PC-9 (cell line): ENCODE measurements around the gene GPR42. TPM values are rescaled to one million over a fixed set of nuclear protein-coding genes. Genes with fewer than 3 reads are reported as not detected.

Experiments used
- BruUV-seq: library from RNA; stranded (reverse); fragments of 400-500 nt; replicated peaks from 2 replicates; lab custom pipeline; 2021; lab: Mats Ljungman, UMichigan
- CTCF ChIA-PET: fragments of 300-600 bp; sonication (Branson Sonifier 250); formaldehyde crosslinking; loops from one replicate; lab custom pipeline; 2022; ENCODE audit warnings: antibody characterized with exemption; lab: Charles Lee
- POLR2A ChIA-PET: fragments of 300-600 bp; sonication (Branson Sonifier 250); formaldehyde crosslinking; loops from one replicate; lab custom pipeline; 2022; ENCODE audit warnings: antibody characterized with exemption; ENCODE audit not compliant: unreplicated experiment; lab: Charles Lee
- DNase-seq, 2 experiments: peaks; one replicate each; pipeline versions ENCODE4 v3.0.0 to v3.0.0-alpha.2; 2015 to 2022; ENCODE audit warnings: mixed read lengths in 1 of 2
- H2AFZ ChIP-seq: fragments of 200-600 bp; sonication (generic); 2 replicates; pipeline ENCODE4 v1.8.1; 2017; ENCODE audit warnings: antibody characterized with exemption
- H3F3A ChIP-seq: fragments of 200-600 bp; sonication (generic); 2 replicates; pipeline ENCODE4 v1.8.1; 2017; ENCODE audit warnings: antibody characterized with exemption, mild to moderate bottlenecking, low read depth; ENCODE audit not compliant: insufficient read depth
- H3K27ac ChIP-seq: fragments of 200-600 bp; sonication (generic); 2 replicates; pipeline ENCODE4 v1.6.1; 2016; ENCODE audit warnings: mixed run types
- H3K27me3 ChIP-seq: fragments of 200-600 bp; sonication (generic); 2 replicates; pipeline ENCODE4 v1.6.1; 2016; ENCODE audit warnings: low read depth, mixed run types; ENCODE audit not compliant: insufficient read depth
- H3K36me3 ChIP-seq: fragments of 200-600 bp; sonication (generic); 2 replicates; pipeline ENCODE4 v1.6.1; 2016; ENCODE audit warnings: low read depth, mixed run types
- H3K4me1 ChIP-seq: fragments of 200-600 bp; sonication (generic); replicated peaks from 2 replicates; pipeline ENCODE4 v1.6.1; 2016; ENCODE audit warnings: mixed run types; ENCODE audit not compliant: insufficient read depth
- H3K4me2 ChIP-seq: fragments of 200-600 bp; sonication (generic); 2 replicates; pipeline ENCODE4 v1.6.1; 2017; ENCODE audit warnings: mixed run types
- H3K4me3 ChIP-seq: fragments of 200-600 bp; sonication (generic); 2 replicates; pipeline ENCODE4 v1.6.1; 2016; ENCODE audit warnings: mixed run types
- H3K79me2 ChIP-seq: fragments of 200-600 bp; sonication (generic); 2 replicates; pipeline ENCODE4 v1.6.1; 2017; ENCODE audit warnings: low read depth, mixed run types
- H3K9me2 ChIP-seq: fragments of 200-600 bp; sonication (generic); 2 replicates; pipeline ENCODE4 v1.8.1; 2017; ENCODE audit warnings: mild to moderate bottlenecking; ENCODE audit not compliant: insufficient read depth
- H3K9me3 ChIP-seq: fragments of 200-600 bp; sonication (generic); 2 replicates; pipeline ENCODE4 v1.8.1; 2016; ENCODE audit warnings: low read depth; ENCODE audit not compliant: insufficient read depth
- H4K20me1 ChIP-seq: fragments of 200-600 bp; sonication (generic); 2 replicates; pipeline ENCODE4 v1.8.1; 2017; ENCODE audit not compliant: insufficient read depth
- EZH2 ChIP-seq: fragments of 200-600 bp; sonication (generic); IDR thresholded peaks from 2 replicates; pipeline ENCODE4 v1.8.0; 2017; ENCODE audit warnings: antibody characterized with exemption, low read depth
- intact Hi-C: fragments of 100-400 bp; cut with micrococcal nuclease; formaldehyde crosslinking; loops from one replicate; pipeline ENCODE4 v1.10.0; 2022; ENCODE audit not compliant: unreplicated experiment
- total RNA-seq: library from RNA; stranded (reverse); gene quantifications from 2 replicates; pipeline ENCODE4 v1.2.3, GENCODE V29; 2021
- TF ChIP-seq, protein P1 (sequence below): fragments of 200-600 bp; sonication (generic); conservative IDR thresholded peaks from 2 replicates; pipeline ENCODE4 v1.6.1; 2017; ENCODE audit warnings: mixed run types, antibody characterized with exemption, mild to moderate bottlenecking, moderate library complexity

Gene GPR42
- total RNA-seq, 1 experiment from 2014 or later: not detected

DNA sequence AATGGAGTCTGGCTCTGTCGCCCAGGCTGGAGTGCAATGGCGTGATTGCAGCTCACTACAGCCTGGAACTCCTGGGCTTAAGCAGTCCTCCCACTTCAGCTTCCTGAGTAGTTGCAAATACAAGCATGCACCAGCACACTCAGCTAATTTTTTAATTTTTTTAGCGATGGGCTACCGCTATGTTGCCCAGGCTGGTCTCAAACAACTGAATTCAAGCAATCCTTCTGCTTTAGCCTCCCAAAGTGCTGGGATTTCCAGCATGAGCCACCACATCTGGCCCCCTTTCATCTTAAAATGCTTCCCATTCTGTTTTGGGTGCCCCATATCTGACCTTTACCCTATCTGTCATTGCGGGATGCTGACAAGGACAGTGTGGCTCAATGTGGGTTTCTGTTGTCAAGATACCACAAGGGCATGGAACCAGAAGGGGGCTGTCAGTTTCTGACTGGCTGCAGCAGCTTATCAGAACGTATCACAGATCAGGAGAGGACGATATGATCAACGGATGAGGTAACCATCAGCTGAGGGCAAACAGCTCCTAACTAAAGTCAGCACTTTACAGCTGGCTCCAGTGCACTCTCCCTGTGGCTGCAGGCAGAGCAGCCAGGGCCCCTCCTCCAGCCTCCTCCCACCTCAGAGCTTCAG lies 32.4 kb downstream of the GPR42 start:
- H4K20me1 ChIP-seq: no peaks in the 10 kb centered on the region; the same call in 1 of the 2 replicates
- H3K27ac ChIP-seq: no peak overlapping the region
- BruUV-seq: no TSS peak
- no peaks in the 10 kb centered on the region for H3K4me1 ChIP-seq
- H3K79me2 ChIP-seq: no peaks in the 10 kb centered on the region
- H3K9me2 ChIP-seq: no peaks in the 10 kb centered on the region
- no peak overlapping the region for H3K4me3 ChIP-seq
- no peaks in the 10 kb centered on the region for H3K36me3 ChIP-seq
- H3K9me3 ChIP-seq: no peaks in the 10 kb centered on the region
- H3K27me3 ChIP-seq: peaks cover 47% of the 10 kb centered on the region
- TF ChIP-seq, protein P1, sequence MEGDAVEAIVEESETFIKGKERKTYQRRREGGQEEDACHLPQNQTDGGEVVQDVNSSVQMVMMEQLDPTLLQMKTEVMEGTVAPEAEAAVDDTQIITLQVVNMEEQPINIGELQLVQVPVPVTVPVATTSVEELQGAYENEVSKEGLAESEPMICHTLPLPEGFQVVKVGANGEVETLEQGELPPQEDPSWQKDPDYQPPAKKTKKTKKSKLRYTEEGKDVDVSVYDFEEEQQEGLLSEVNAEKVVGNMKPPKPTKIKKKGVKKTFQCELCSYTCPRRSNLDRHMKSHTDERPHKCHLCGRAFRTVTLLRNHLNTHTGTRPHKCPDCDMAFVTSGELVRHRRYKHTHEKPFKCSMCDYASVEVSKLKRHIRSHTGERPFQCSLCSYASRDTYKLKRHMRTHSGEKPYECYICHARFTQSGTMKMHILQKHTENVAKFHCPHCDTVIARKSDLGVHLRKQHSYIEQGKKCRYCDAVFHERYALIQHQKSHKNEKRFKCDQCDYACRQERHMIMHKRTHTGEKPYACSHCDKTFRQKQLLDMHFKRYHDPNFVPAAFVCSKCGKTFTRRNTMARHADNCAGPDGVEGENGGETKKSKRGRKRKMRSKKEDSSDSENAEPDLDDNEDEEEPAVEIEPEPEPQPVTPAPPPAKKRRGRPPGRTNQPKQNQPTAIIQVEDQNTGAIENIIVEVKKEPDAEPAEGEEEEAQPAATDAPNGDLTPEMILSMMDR: no peak
- TF ChIP-seq EZH2: no peak
- H2AFZ ChIP-seq: no peak overlapping the region
- no peak overlapping the region for H3K4me2 ChIP-seq
- intact Hi-C loops: no loop called here
- ChIA-PET CTCF (interaction anchor here (0.6 kb wide), 3 partner anchors 159 to 292 kb away, joined by 3 to 7 read pairs (median 5); no protein-coding TSS in a partner anchor), POLR2A (no interaction called here)
- no peak for DNase-seq
- H3F3A ChIP-seq: no peaks in the 10 kb centered on the region

DNA sequence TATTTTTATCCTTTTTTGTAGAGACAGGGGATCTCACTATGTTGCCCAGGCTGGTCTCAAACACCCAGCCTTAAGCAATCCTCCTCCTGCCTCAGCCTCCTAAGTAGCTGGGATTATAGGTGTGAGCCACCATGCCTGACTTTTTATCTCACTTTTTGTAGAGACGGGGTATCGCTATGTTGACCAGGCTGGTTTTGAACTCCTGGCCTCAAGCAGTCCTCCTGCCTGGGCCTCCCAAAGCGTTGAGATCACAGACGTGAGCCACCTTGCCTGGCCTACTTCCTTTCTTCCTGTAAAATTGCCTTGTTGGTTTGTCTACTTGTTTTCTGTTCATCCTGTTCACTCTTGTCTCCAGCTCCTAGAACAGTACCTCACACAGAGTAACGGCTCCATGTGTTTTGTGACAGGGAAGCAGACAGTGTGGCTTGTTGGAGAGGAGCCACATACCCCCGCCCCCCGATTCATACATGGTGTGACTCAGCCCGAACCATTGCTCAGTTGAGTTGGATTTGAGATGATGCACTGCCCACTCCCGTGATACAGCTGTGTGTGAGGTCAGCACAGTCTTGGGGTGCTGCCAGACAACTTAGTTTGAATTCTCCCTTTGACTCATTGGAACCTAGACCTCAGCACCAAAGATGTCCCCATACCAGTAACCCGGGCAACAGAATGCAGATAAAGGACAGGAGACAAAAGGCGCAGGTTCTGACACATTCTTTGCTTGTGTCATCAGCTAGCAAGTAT lies 34.2 kb downstream of the GPR42 start:
- intact Hi-C loops: no loop called here
- no peak overlapping the region for H3K4me2 ChIP-seq
- TF ChIP-seq, protein P1: no peak
- no peak for TF ChIP-seq EZH2
- BruUV-seq: no TSS peak
- H3K79me2 ChIP-seq: no peaks in the 10 kb centered on the region
- H3F3A ChIP-seq: no peaks in the 10 kb centered on the region
- no peaks in the 10 kb centered on the region for H3K9me2 ChIP-seq
- H3K27me3 ChIP-seq: peaks cover 50% of the 10 kb centered on the region
- H2AFZ ChIP-seq: no peak overlapping the region
- H3K36me3 ChIP-seq: no peaks in the 10 kb centered on the region
- no peaks in the 10 kb centered on the region for H3K4me1 ChIP-seq
- ChIA-PET POLR2A (no interaction called here), CTCF (interaction anchor here (0.7 kb wide), 1 partner anchor 739 kb away, joined by 9 read pairs; no protein-coding TSS in a partner anchor)
- no peak overlapping the region for H3K4me3 ChIP-seq
- DNase-seq: peak; percentile 41 to 67
- H4K20me1 ChIP-seq: no peaks in the 10 kb centered on the region; the same call in 1 of the 2 replicates
- no peaks in the 10 kb centered on the region for H3K9me3 ChIP-seq
- no peak overlapping the region for H3K27ac ChIP-seq

DNA sequence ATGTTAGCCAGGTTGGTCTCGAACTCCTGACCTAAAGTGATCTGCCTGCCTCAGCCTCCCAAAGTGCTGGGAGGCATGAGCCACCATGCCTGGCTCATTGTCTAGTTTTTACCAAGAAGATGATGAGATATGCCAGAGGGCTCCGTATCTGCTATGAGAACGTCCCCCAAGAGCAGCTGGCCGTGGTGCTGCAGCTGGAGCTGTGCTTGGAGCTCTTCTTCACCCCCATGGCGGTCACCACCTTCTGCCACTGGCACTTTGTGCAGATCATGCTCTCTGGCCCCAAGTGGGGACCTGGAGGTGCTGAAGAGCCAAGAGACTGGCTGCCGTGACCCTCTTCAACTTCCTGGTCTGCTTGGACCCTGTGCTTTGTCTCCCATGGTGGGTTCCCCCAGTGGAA lies 36.8 kb downstream of the GPR42 start:
- peaks cover 68% of the 10 kb centered on the region for H3K27me3 ChIP-seq
- no peak overlapping the region for H3K27ac ChIP-seq
- no peak overlapping the region for H3K4me3 ChIP-seq
- no peak overlapping the region for H2AFZ ChIP-seq
- H3K9me2 ChIP-seq: no peaks in the 10 kb centered on the region
- no peaks in the 10 kb centered on the region for H3K9me3 ChIP-seq
- no peak overlapping the region for H3K4me2 ChIP-seq
- no peaks in the 10 kb centered on the region for H3K36me3 ChIP-seq
- no peak for TF ChIP-seq EZH2
- TF ChIP-seq, protein P1: no peak
- H3F3A ChIP-seq: no peaks in the 10 kb centered on the region
- POLR2A ChIA-PET: no interaction called here
- no peaks in the 10 kb centered on the region for H3K79me2 ChIP-seq
- DNase-seq: no peak
- H4K20me1 ChIP-seq: no peaks in the 10 kb centered on the region; the same call in 1 of the 2 replicates
- no TSS peak for BruUV-seq
- CTCF ChIA-PET: no interaction called here
- intact Hi-C loops: no loop called here
- H3K4me1 ChIP-seq: no peaks in the 10 kb centered on the region
